Progenitor cell of endocrine pancreas (in vitro differentiated cells): ENCODE results near the gene LDLRAD4. TPM values are rescaled to one million over a fixed set of nuclear protein-coding genes. Genes with fewer than 3 reads are reported as not detected.

Experiments
- DNase-seq: peaks from one replicate; pipeline ENCODE4 v3.0.0; 2021; ENCODE audit warnings: low spot score; ENCODE audit not compliant: unreplicated experiment
- H3K27ac Mint-ChIP-seq: 2 replicates; pipeline ENCODE4 v1.8.0; 2021; ENCODE audit warnings: mild to moderate bottlenecking, moderate library complexity, mixed read lengths
- H3K27me3 Mint-ChIP-seq: 2 replicates; pipeline ENCODE4 v1.8.0; 2021; ENCODE audit warnings: mixed read lengths
- H3K36me3 Mint-ChIP-seq: 2 replicates; pipeline ENCODE4 v1.8.0; 2022; ENCODE audit warnings: mixed read lengths; ENCODE audit not compliant: insufficient read depth
- H3K4me1 Mint-ChIP-seq: 2 replicates; pipeline ENCODE4 v1.8.0; 2021; ENCODE audit warnings: low read depth, mixed read lengths
- H3K4me3 Mint-ChIP-seq: 2 replicates; pipeline ENCODE4 v1.8.0; 2021; ENCODE audit warnings: low read depth, mild to moderate bottlenecking, moderate library complexity, mixed read lengths
- H3K9me3 Mint-ChIP-seq: 2 replicates; pipeline ENCODE4 v1.8.0; 2021; ENCODE audit warnings: low read depth, mixed read lengths
- total RNA-seq: library from RNA; stranded (reverse); gene quantifications from 2 replicates; pipeline ENCODE4 v1.2.1, GENCODE V29; 2021
- TF ChIP-seq, protein P1 (sequence below): fragments of 200-600 bp; sonication (generic); IDR thresholded peaks from one replicate; pipeline ENCODE4 v1.5.0; 2021; ENCODE audit warnings: antibody characterized with exemption, mild to moderate bottlenecking; ENCODE audit not compliant: unreplicated experiment

LDLRAD4 gene
- total RNA-seq, 1 donor from 2014 or later, result 3.8 TPM

DNA sequence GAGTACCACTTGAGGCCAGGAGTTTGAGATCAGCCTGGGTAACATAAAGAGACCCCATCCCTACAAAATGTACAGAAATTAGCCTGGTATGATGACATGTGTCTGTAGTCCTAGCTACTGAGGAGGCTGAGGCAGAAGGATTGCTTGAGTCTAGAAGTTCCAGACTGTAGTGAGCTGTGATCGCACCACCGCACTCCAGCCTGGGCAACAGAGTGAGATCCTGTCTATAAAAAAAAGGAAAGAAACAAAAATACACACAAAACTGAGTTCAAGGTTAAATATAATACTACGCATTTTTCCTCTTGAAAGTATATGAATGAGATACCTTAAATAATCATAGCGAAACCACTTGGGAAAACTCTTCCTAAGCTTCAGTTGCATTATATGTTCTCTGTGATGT is 94.0 kb downstream of the LDLRAD4 start:
- H3K36me3 Mint-ChIP-seq, result peaks cover 9% of the 10 kb centered on the region
- peaks cover 23% of the 10 kb centered on the region for H3K9me3 Mint-ChIP-seq
- no peak for DNase-seq
- no peak overlapping the region for H3K27ac Mint-ChIP-seq
- no peaks in the 10 kb centered on the region for H3K27me3 Mint-ChIP-seq
- TF ChIP-seq, protein P1, sequence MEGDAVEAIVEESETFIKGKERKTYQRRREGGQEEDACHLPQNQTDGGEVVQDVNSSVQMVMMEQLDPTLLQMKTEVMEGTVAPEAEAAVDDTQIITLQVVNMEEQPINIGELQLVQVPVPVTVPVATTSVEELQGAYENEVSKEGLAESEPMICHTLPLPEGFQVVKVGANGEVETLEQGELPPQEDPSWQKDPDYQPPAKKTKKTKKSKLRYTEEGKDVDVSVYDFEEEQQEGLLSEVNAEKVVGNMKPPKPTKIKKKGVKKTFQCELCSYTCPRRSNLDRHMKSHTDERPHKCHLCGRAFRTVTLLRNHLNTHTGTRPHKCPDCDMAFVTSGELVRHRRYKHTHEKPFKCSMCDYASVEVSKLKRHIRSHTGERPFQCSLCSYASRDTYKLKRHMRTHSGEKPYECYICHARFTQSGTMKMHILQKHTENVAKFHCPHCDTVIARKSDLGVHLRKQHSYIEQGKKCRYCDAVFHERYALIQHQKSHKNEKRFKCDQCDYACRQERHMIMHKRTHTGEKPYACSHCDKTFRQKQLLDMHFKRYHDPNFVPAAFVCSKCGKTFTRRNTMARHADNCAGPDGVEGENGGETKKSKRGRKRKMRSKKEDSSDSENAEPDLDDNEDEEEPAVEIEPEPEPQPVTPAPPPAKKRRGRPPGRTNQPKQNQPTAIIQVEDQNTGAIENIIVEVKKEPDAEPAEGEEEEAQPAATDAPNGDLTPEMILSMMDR, result no peak
- H3K4me1 Mint-ChIP-seq, result peaks cover 8% of the 10 kb centered on the region
- no peak overlapping the region for H3K4me3 Mint-ChIP-seq

DNA sequence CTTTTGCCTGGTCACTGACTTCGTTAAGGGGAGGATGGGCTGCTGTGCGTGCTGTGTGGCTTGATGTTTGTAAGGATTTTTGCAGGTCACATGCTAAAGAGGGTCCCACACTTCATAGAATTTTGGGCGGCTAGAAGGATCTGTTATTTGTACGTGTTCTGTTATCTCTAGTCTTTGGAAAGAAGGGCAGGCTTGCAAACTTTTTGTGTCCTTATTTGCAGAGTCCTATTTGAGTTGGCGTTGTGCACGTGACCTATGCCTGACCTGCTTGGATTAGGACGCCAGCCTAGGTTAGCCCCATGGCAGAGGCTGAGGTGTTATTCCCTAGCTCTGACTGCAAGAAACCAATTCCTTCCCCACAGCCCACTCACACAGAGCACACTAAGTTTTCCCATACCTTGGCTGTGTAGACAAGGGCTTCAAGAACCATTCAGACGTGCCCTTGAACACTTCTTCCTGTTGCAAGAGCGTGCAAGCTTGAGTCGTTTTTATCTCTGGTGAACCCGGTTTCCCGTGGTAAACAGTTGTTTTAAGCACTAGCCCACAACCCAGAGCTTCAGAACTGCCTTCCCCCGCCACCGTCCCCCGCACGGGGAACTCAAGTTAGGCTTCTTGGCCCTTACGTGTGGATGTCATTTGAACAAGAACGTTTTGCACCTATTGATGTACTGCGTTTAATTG is 94.6 kb downstream of the LDLRAD4 start:
- H3K4me3 Mint-ChIP-seq, result no peak overlapping the region
- TF ChIP-seq, protein P1, result no peak
- no peak overlapping the region for H3K27ac Mint-ChIP-seq
- no peak for DNase-seq
- H3K27me3 Mint-ChIP-seq, result no peaks in the 10 kb centered on the region
- peaks cover 23% of the 10 kb centered on the region for H3K9me3 Mint-ChIP-seq
- H3K36me3 Mint-ChIP-seq, result peaks cover 9% of the 10 kb centered on the region
- H3K4me1 Mint-ChIP-seq, result peaks cover 8% of the 10 kb centered on the region

DNA sequence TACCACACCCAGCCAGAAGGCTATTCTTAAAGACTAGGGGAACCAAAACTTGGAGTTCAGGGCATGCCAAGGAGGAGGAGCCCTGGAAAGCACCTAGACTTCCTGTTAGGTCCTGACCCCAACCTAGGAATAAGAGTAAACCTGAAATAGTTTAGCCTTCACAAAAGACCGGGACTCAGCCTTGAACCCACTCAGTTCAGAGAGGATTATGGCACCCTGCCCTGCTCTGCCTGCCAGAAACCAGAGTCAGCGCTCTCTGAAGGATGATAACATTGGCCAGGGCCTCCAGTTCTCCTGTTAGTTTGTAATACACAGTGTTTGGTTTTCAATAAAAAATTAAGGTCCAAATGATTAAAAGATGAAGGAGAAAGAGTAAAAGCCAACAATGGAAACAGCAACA is 96.4 kb downstream of the LDLRAD4 start:
- no peak overlapping the region for H3K4me3 Mint-ChIP-seq
- H3K27me3 Mint-ChIP-seq, result no peaks in the 10 kb centered on the region
- no peak overlapping the region for H3K27ac Mint-ChIP-seq
- TF ChIP-seq, protein P1, result no peak
- no peak for DNase-seq
- peaks cover 9% of the 10 kb centered on the region for H3K36me3 Mint-ChIP-seq
- peaks cover 23% of the 10 kb centered on the region for H3K9me3 Mint-ChIP-seq
- H3K4me1 Mint-ChIP-seq, result peaks cover 8% of the 10 kb centered on the region

DNA sequence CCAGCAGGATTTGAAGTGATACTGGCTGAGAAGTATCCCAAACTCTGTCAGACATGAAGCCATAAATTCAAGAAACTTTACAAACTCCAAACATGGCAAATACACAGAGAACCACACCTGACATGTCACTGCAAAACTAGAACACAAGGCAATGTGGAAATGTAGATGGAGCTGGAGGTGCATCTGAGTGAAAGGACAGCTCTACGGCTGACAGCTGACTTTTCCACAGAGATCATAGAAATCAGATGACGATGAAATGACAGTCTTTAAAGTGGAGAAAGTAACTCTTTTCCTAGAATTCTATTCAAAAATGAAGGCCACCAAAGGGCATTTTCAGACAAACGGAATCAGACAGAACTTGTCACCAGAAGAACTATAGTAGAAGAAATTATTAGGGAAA is 97.5 kb downstream of the LDLRAD4 start:
- H3K36me3 Mint-ChIP-seq, result peaks cover 9% of the 10 kb centered on the region
- peaks cover 8% of the 10 kb centered on the region for H3K4me1 Mint-ChIP-seq
- H3K27me3 Mint-ChIP-seq, result no peaks in the 10 kb centered on the region
- TF ChIP-seq, protein P1, result no peak
- no peak overlapping the region for H3K4me3 Mint-ChIP-seq
- H3K27ac Mint-ChIP-seq, result no peak overlapping the region
- H3K9me3 Mint-ChIP-seq, result peaks cover 23% of the 10 kb centered on the region
- DNase-seq, result no peak

DNA sequence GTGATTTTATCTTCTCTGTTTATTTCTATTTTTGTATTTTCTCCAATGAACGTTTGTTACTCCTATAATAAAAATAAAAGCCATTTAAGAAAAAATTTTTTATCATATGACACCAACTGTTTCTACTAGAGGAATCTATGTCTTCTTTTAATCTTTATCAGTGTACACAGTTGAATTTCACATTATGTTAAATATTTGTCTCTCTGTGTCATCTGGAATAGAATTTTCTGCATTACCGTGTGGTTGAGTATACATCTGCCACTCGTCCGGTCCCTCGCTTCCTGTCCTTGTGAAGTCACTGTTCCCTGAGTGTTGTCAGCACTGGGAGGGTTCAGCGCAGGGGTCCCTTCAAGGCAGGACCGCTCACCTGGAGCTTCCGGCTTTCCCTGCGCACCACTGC is 99.2 kb downstream of the LDLRAD4 start:
- DNase-seq, result no peak
- Mint-ChIP-seq H3K27ac (no peak overlapping the region), H3K27me3 (no peaks in the 10 kb centered on the region), H3K4me1 (peaks cover 7% of the 10 kb centered on the region), H3K9me3 (peaks cover 23% of the 10 kb centered on the region), H3K36me3 (peaks cover 9% of the 10 kb centered on the region), H3K4me3 (no peak overlapping the region)
- TF ChIP-seq, protein P1, result no peak
